HepG2 (cell line): ENCODE results near the gene CD14. TPM values are rescaled to one million over a fixed set of nuclear protein-coding genes. Genes with fewer than 3 reads are reported as not detected.

Experiments used
- BCL6 ChIP-seq: IDR thresholded peaks from 2 replicates; pipeline ENCODE4 v1.6.1; 2016; ENCODE audit warnings: missing genetic modification reagents, missing compliant biosample characterization
- FOXA1 ChIP-seq, 2 experiments: fragments of 450-650 bp in 1 of 2; sonication (generic) in 1 of 2; formaldehyde crosslinking in 1 of 2; IDR thresholded peaks; 2 replicates each; pipeline versions ENCODE4 v1.4.0 to v1.6.1; 2016 to 2020; ENCODE audit warnings: missing genetic modification reagents in 1 of 2
- GATAD2A ChIP-seq: IDR thresholded peaks from 2 replicates; pipeline ENCODE4 v1.6.1; 2016
- MBD4 ChIP-seq: IDR thresholded peaks from 2 replicates; pipeline ENCODE4 v1.6.1; 2012; ENCODE audit warnings: low read length, inconsistent platforms, borderline replicate concordance
- NFKBIZ ChIP-seq: IDR thresholded peaks from 2 replicates; pipeline ENCODE4 v1.6.1; 2018; ENCODE audit warnings: missing genetic modification reagents, missing compliant biosample characterization
- REXO4 ChIP-seq: sonication (generic); formaldehyde crosslinking; IDR thresholded peaks from 2 replicates; pipeline ENCODE4 v1.8.0; 2022; ENCODE audit warnings: missing genetic modification reagents, mild to moderate bottlenecking, borderline replicate concordance
- SETDB1 ChIP-seq: sonication (generic); formaldehyde crosslinking; IDR thresholded peaks from 2 replicates; pipeline ENCODE4 v1.5.1; 2020; ENCODE audit warnings: missing genetic modification reagents, mild to moderate bottlenecking, borderline replicate concordance
- SIX1 ChIP-seq: sonication (generic); formaldehyde crosslinking; IDR thresholded peaks from 2 replicates; pipeline ENCODE4 v1.4.0; 2020; ENCODE audit warnings: missing genetic modification reagents, borderline replicate concordance
- TP53 ChIP-seq: sonication (generic); formaldehyde crosslinking; conservative IDR thresholded peaks from 2 replicates; pipeline ENCODE4 v1.4.0; 2020; ENCODE audit warnings: missing genetic modification reagents
- ZBTB21 ChIP-seq: sonication (generic); formaldehyde crosslinking; IDR thresholded peaks from 2 replicates; pipeline ENCODE4 v1.4.0; 2020; ENCODE audit warnings: missing genetic modification reagents
- ZNF142 ChIP-seq: sonication (generic); formaldehyde crosslinking; IDR thresholded peaks from 2 replicates; pipeline ENCODE4 v1.4.0; 2020; ENCODE audit warnings: missing genetic modification reagents
- ZNF496 ChIP-seq: sonication (generic); formaldehyde crosslinking; IDR thresholded peaks from 2 replicates; pipeline ENCODE4 v1.8.1; 2023; ENCODE audit warnings: mild to moderate bottlenecking, moderate library complexity, missing genetic modification reagents; ENCODE audit not compliant: insufficient replicate concordance
- ZNF546 ChIP-seq: sonication (generic); formaldehyde crosslinking; conservative IDR thresholded peaks from 2 replicates; pipeline ENCODE4 v1.8.1; 2023; ENCODE audit warnings: mild to moderate bottlenecking, missing genetic modification reagents
- ZNF660 ChIP-seq: sonication (generic); formaldehyde crosslinking; IDR thresholded peaks from 2 replicates; pipeline ENCODE4 v1.5.1; 2020; ENCODE audit warnings: mild to moderate bottlenecking, low read depth, missing genetic modification reagents, borderline replicate concordance
- ZNF768 ChIP-seq: sonication (generic); formaldehyde crosslinking; IDR thresholded peaks from 2 replicates; pipeline ENCODE4 v1.4.0; 2020; ENCODE audit warnings: missing genetic modification reagents
- ZSCAN25 ChIP-seq: sonication (generic); formaldehyde crosslinking; IDR thresholded peaks from 2 replicates; pipeline ENCODE4 v1.8.0; 2022; ENCODE audit warnings: mild to moderate bottlenecking, missing genetic modification reagents
- polyA plus RNA-seq, 8 experiments: library from polyadenylated mRNA; depleted of rRNA in 3 of 8; stranded (reverse) in 7 of 8; unstranded in 1 of 8; fragments of >200 nt; fragmentation: Illumina TruSeq in 4 of 8; extraction: Trizol in 4 of 8; gene quantifications; 2 replicates each; pipeline versions ENCODE4 v1.2.1 to v1.2.3, GENCODE V29; 2011 to 2016; ENCODE audit warnings: low read depth in 4 of 8, missing spikeins in 1 of 8, mixed read lengths in 1 of 8; ENCODE audit not compliant: insufficient read depth in 1 of 8
- total RNA-seq, 5 experiments: library from RNA; depleted of rRNA; stranded (reverse); fragments of >200 nt; fragmentation: Illumina TruSeq; extraction: Trizol; gene quantifications; 2 replicates each; pipeline ENCODE4 v1.2.3, GENCODE V29; 2016; ENCODE audit warnings: low read depth in 1 of 5
- TF ChIP-seq, protein P1 (sequence below): sonication (generic); formaldehyde crosslinking; IDR thresholded peaks from 2 replicates; pipeline ENCODE4 v1.4.0; 2020; ENCODE audit warnings: missing genetic modification reagents

CD14 gene
- total and polyA plus RNA-seq, 2 of the 13 experiments (the other 11 are each of a cell fraction or from before 2014, with no cell fraction given): 1.7 to 4.7 TPM

GRCh38 chr5:140635291-140636257, 2.6 kb upstream of the CD14 start (continued):
- no peak for TF ChIP-seq ZNF142 (CRISPR knock-in tag)
- 0 out of 2 replicates have a peak, but pooled peaks have one; percentile 45 for TF ChIP-seq ZNF546 (CRISPR knock-in tag)
- no peak for TF ChIP-seq ZNF660 (CRISPR knock-in tag)
- no peak for TF ChIP-seq TP53 (CRISPR knock-in tag)
- TF ChIP-seq MBD4: no peak
- no peak for TF ChIP-seq NFKBIZ
- no peak for TF ChIP-seq ZSCAN25
- TF ChIP-seq, protein P1, sequence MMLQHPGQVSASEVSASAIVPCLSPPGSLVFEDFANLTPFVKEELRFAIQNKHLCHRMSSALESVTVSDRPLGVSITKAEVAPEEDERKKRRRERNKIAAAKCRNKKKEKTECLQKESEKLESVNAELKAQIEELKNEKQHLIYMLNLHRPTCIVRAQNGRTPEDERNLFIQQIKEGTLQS: 0 out of 2 replicates have a peak, but pooled peaks have one; percentile 15
- TF ChIP-seq SIX1 (CRISPR knock-in tag): no peak
- TF ChIP-seq BCL6 (CRISPR knock-in tag): peak; percentile 59
- TF ChIP-seq FOXA1 (IDR thresholded peaks at IDR 0.05): no peak
- peak; percentile 16; the same call in 1 of the 2 replicates for TF ChIP-seq FOXA1 (CRISPR knock-in tag; IDR thresholded peaks at IDR 0.05)
- TF ChIP-seq ZNF768 (CRISPR knock-in tag): no peak
- TF ChIP-seq ZBTB21 (CRISPR knock-in tag): no peak
- TF ChIP-seq SETDB1: no peak
- TF ChIP-seq REXO4: no peak
- TF ChIP-seq ZNF496 (CRISPR knock-in tag): no peak
- peak; percentile 51; the same call in 1 of the 2 replicates for TF ChIP-seq GATAD2A (CRISPR knock-in tag)
